ENCODE results near the gene LTBP3.

GRCh38 chr11:65595543-65596281, 37.6 kb upstream of the LTBP3 start, which contains the start of gene KCNK7:
- TF ChIP-seq CTCF (IDR thresholded peaks at IDR 0.05 in 2 of 3, conservative IDR thresholded peaks at IDR 0.05 in 1 of 3; ENCODE audit: insufficient read depth in 2 of 3, low read depth in 1 of 3, low read length in 3 of 3) (no peak), POLR2A (conservative IDR thresholded peaks at IDR 0.05) (no peak), MAX (CRISPR knock-in tag; IDR thresholded peaks at IDR 0.05) (no peak), JUNB (CRISPR knock-in tag; conservative IDR thresholded peaks at IDR 0.05) (no peak), TBL1XR1 (IDR thresholded peaks at IDR 0.05; ENCODE audit: low read length in 2 of 2) (no peak), FOXA1 (IDR thresholded peaks at IDR 0.05; ENCODE audit: borderline replicate concordance) (no peak), SETDB1 (IDR thresholded peaks at IDR 0.05; ENCODE audit: low read length) (no peak), EZH2 (IDR thresholded peaks at IDR 0.05; ENCODE audit: borderline replicate concordance, low read depth, low read length) (no peak), POLR2AphosphoS5 (IDR thresholded peaks at IDR 0.05; ENCODE audit: control insufficient read depth, insufficient read depth, low read depth, low read length) (no peak), POLR2AphosphoS2 (IDR thresholded peaks at IDR 0.05; ENCODE audit: low read length) (no peak), TGIF2 (CRISPR knock-in tag; IDR thresholded peaks at IDR 0.05) (no peak), MAZ (CRISPR knock-in tag; conservative IDR thresholded peaks at IDR 0.05 in 1 of 2, IDR thresholded peaks at IDR 0.05 in 1 of 2) (no peak), HDAC6 (IDR thresholded peaks at IDR 0.05; ENCODE audit: low read depth, low read length) (no peak)
